HepG2 (cell line): ENCODE measurements around the gene SLC1A2.

Experiments used
- TCF7L2 ChIP-seq: IDR thresholded peaks from 2 replicates; pipeline ENCODE4 v1.6.1; 2011; ENCODE audit warnings: mild to moderate bottlenecking, low read depth, low read length, moderate library complexity
- TRIM24 ChIP-seq: sonication (generic); formaldehyde crosslinking; IDR thresholded peaks from 2 replicates; pipeline ENCODE4 v1.8.0; 2022; ENCODE audit warnings: mild to moderate bottlenecking, missing genetic modification reagents
- U2AF2 ChIP-seq: fragments of 200-400 bp; formaldehyde crosslinking; IDR thresholded peaks from 2 replicates; pipeline ENCODE4 v1.6.1; 2017; ENCODE audit warnings: low read depth, mild to moderate bottlenecking, low read length
- XBP1 ChIP-seq: sonication (generic); formaldehyde crosslinking; IDR thresholded peaks from 2 replicates; pipeline ENCODE4 v1.5.0; 2020; ENCODE audit warnings: missing genetic modification reagents

GRCh38 chr11:35272391-35272902, 146.9 kb downstream of the SLC1A2 start:
- no peak for TF ChIP-seq TRIM24 (CRISPR knock-in tag)
- TF ChIP-seq U2AF2, result no peak
- TF ChIP-seq XBP1 (CRISPR knock-in tag), result no peak
- TF ChIP-seq TCF7L2, result no peak
